NCI-H146 treated with DMSO at 0.1 percent for 48 hours (cell line): Measurements from ENCODE around the gene SPDYE6.
"Not testable (repeated sequence)": the region's sequence is repeated elsewhere in the genome, so short reads cannot be mapped to it uniquely, and the experiment has no call there.

Experiments used
- DNase-seq: peaks from one replicate; lab custom pipeline; 2025; ENCODE audit not compliant: unreplicated experiment; lab: John Stamatoyannopoulos, UW

The SPDYE6 gene

GRCh38 chr7:102364394-102364886 is 8.2 kb upstream of the SPDYE6 start:
- not testable (repeated sequence) for DNase-seq

DNA sequence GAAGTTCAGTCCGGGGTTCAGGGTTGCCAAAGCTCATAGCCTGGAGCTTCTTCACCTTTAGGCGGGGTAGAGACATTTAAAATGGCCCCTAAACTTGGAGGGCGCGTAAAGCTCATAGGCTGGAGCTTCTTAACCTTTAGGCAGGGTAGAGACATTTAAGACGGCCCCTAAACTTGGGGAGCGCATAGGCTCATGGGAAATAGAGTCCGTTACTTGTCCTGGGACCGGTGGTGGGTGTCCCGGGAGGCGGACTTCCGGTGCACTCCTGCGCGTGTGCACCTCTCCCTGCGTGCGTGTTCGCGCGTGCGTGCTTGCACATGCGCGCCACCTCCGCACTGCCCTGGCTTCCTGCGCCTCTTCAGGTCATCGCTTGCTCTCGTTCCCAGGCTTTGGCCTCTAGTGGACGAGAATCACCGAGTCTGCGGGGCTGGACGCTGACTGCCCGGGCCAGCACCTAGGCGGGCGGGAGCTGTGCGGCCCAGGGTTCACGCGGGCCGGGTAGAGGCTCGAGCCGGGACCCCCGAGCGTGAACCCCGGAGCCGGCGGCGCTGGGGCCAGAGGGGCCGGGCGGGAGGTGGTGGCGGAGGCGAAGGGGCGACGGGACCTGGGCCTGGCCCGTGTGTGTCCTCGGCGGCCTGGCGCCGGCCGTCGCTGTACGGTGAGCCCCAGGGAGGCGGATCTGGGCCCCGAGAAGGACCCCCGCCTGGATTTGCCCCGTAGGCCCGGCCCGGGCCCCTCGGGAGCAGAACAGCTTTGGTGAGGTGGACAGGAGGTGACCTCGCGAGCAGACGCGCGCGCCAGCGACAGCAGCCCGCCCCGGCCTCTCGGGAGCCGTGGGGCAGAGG is 7.5 kb upstream of the SPDYE6 start:
- DNase-seq, result peak; percentile 94

GRCh38 chr7:102346983-102347382 is 9.3 kb downstream of the SPDYE6 start:
- not testable (repeated sequence) for DNase-seq

GRCh38 chr7:102340599-102341368 is 15.5 kb downstream of the SPDYE6 start:
- not testable (repeated sequence) for DNase-seq

DNA sequence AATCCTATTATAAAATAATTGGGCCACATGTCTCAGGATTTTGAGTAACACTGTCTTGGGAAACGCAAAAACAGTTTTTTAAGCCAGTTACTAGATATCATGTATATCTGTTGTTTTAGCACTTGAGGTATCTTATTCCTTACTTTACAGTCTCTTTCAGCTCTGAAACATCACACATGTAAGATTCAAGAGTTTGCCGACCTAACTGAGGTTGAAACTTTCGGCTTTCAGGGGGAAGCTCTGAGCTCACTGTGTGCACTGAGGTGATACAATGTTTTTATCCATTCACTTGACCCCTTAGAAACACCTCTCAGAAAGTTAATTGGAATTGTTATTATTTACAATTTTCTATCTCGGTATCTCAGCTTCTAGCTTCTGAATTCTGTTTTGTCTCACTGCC is 18.8 kb downstream of the SPDYE6 start:
- DNase-seq, result not testable (repeated sequence)

- not testable (repeated sequence) for DNase-seq
These were observed 19.2 kb downstream of the SPDYE6 start for GRCh38 chr7:102337002-102337401.

- not testable (repeated sequence) for DNase-seq
These were observed 20.7 kb downstream of the SPDYE6 start for GRCh38 chr7:102335574-102335973.

DNA sequence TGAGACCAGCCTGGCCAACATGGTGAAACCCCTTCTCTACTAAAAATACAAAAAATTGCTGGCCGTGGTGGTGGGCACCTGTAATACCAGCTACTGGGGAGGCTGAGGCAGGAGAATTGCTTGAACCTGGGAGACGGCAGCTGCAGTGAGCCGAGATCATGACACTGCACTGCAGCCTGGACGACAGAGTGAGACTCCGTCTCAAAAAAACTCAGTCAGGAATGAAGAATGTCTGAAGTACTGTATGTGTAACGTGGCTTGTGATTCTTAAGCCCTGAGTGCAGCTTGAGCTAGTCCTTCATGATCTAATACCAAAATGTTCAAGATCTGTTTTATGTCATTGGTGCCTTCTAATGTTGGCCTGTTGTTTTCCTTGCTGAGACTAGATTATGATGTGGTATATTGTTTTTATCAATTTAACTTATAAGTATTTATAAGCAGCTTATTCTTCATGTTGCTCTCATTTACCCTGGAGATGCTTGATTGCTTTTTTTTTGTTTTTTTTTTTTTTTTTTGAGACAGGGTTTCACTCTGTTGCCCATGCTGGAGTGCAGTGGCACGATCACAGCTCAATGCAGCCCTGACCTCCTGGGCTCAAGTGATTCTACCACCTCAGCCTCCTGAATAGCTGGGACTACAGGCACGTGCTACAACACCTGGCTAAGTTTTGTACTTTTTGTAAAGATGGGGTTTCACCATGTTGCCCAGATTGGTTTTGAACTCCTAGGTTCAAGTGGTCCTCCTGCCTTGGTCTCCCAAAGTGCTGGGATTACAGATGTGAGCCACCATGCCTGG is 25.4 kb downstream of the SPDYE6 start:
- DNase-seq, result not testable (repeated sequence)

DNA sequence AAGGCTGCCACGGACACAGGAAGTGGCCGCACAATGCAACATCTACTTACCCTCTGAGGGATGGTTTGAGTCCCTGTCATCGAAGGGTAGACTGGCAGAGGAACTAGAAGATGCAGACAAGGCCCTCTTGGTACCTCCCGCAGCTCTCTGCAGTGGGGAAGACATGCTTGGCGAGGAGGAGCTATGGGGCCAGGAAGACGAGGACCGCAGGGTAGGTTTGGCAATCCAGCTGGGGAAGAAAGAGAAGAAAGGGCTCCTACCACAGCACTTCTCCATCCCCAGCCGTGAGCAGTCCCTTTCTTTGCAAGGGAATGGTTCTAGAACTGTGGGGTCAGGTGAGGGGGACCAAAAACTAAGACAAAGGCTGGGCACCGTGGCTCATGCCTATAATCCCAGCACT is 26.9 kb downstream of the SPDYE6 start:
- DNase-seq, result not testable (repeated sequence)

GRCh38 chr7:102328863-102329262 is 27.4 kb downstream of the SPDYE6 start:
- not testable (repeated sequence) for DNase-seq

DNA sequence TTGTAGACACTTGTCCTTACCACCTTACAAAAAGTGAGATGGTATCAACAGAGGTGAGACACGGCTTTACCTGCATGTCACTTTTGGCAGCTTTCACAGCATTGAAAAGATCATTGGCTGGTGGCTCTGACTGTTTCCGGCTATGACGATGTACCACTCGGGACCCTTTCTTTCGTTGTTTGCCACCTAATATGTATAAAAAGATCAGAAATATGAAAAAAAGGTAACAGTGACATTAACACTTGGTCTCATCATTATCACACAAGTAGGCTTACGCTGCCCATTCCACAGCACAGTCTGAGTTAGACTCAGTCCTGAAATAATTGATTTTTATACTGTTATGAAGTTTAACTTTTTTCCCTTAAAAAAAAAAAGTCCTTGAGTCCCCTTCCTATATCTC is 29.1 kb downstream of the SPDYE6 start:
- not testable (repeated sequence) for DNase-seq

GRCh38 chr7:102326157-102326889 is 29.9 kb downstream of the SPDYE6 start:
- DNase-seq, result no peak

DNA sequence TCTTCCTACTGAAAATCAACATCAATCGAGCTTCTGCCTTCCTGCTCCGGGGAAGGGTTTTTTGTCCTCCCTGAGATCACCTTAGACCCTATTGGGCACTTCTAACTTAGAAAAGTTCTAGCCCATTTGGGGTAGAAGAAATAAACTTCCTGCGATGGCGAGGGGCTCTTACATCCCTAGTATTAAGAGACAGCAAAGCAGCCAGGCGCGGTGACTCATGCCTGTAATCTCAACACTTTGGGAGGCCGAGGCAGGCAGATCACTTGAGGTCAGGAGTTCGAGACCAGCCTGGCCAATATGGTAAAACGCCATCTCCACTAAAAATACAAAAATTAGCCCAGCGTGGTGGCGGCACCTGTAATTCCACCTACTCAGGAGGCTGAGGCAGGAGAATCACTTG is 31.1 kb downstream of the SPDYE6 start:
- DNase-seq, result not testable (repeated sequence)

DNA sequence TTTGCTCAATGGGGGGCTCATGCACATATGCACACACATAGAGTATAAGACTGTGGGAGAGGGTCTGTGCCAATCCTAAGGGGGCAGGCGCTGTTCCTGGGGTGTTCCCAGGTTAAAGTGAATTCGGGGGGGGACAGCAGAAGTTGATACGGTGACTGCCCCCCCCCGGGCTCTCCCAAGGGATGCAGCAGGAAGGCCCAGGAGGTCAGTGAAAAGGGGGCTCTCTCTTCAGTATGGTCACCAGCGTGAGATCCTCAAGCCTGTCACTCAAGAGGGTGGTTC is 32.4 kb downstream of the SPDYE6 start:
- DNase-seq, result no peak

DNA sequence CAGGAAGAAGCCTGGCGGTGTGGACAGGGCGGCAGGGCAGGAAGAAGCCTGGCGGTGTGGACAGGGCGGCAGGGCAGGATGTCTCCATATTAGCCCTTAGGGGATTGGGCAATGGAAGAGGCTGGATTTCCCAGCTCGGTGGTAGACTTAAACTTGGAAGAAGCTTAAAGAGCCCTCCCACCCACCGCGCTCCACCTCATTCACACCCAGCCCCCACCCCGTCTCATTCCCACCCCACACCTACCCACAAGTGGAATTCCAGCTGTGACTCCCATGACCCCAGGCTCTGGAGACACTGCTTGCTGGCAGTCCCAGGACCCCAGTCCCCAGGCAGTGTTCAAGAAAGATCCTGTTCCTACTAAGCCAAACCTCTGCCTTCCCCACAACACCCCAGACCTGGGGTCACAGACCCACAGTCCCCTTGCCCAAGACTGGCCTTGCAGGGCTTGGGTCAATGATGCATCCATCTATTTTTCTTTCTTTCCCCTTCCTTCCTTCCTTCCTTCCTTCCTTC is 34.0 kb downstream of the SPDYE6 start:
- DNase-seq, result no peak

DNA sequence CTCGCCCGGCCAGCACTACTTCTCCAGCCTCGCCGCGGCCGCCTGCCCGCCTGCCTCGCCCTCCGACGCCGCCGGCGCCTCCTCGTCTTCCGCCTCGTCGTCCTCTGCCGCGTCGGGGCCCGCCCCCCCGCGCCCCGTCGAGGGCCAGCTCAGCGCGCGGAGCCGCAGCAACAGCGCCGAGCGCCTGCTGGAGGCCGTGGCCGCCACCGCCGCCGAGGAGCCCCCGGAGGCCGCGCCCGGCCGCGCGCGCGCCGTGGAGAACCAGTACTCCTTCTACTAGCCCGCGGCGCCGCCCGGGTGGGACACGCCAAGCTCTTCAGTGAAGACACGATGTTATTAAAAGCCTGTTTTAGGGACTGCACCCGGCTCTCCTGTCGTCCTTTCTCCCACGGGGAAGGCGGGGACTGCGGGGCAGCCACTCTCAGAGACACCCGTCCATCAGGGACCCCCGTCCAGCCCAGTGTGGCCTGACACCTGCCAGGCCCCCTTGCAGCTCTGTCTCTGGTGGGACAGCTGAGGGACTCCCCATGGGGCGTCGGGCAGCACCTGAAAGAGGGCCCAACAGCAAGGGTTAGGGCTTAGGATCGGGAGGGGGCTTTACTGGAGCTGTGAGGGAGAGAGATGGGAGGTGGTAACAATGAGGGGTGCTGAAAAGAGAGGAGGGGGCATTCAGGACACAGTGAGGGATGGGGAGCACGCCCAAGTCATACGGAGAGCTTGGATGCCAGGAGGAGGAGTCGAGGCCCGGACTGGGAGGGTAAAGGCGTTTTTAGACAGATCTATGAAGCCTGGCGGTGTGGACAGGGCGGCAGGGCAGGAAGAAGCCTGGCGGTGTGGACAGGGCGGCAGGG is 34.7 kb downstream of the SPDYE6 start:
- no peak for DNase-seq

GRCh38 chr7:102320601-102321350 is 35.5 kb downstream of the SPDYE6 start:
- no peak for DNase-seq

DNA sequence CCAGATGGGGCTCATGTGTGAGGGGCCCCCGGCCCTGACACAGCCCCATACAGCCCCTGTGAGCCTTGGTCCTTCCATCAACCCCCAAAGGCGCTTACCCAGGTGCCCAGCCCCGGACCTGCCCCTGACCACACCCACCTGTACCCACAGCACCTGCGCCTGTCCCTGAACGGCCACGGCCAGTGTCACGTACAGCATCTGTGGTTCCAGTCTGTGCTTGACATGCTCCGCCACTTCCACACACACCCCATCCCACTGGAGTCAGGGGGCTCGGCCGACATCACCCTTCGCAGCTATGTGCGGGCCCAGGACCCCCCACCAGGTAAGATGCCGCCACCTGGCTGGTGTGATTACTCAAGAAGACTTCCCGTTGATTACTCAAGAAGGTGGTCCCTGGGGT is 36.1 kb downstream of the SPDYE6 start:
- DNase-seq, result no peak

GRCh38 chr7:102319671-102320070 is 36.6 kb downstream of the SPDYE6 start:
- DNase-seq, result no peak
